Coronary artery (tissue), 2 donors: Measurements from ENCODE around the gene KIF14.
A peak's percentile ranks its signal among the peaks of the same experiment; 100 is the strongest.
"Not testable (repeated sequence)": the region's sequence is repeated elsewhere in the genome, so short reads cannot be mapped to it uniquely, and the experiment has no call there.

Experiments
- DNase-seq: peaks from one replicate; pipeline ENCODE4 v3.0.0-alpha.2; 2017; ENCODE audit warnings: low spot score
- H3K27ac ChIP-seq, 2 donors: fragments of 200-600 bp; sonication (generic); one replicate each; pipeline ENCODE4 v1.5.1; 2016 to 2019
- H3K4me3 ChIP-seq: fragments of 200-600 bp; sonication (generic); 2 replicates; pipeline ENCODE4 v1.5.1; 2016; ENCODE audit warnings: mild to moderate bottlenecking, moderate library complexity
- TF ChIP-seq, protein P1 (sequence below): fragments of 200-600 bp; sonication (generic); IDR thresholded peaks from one replicate; pipeline ENCODE4 v1.5.1; 2019; ENCODE audit warnings: antibody characterized with exemption

The KIF14 gene

DNA sequence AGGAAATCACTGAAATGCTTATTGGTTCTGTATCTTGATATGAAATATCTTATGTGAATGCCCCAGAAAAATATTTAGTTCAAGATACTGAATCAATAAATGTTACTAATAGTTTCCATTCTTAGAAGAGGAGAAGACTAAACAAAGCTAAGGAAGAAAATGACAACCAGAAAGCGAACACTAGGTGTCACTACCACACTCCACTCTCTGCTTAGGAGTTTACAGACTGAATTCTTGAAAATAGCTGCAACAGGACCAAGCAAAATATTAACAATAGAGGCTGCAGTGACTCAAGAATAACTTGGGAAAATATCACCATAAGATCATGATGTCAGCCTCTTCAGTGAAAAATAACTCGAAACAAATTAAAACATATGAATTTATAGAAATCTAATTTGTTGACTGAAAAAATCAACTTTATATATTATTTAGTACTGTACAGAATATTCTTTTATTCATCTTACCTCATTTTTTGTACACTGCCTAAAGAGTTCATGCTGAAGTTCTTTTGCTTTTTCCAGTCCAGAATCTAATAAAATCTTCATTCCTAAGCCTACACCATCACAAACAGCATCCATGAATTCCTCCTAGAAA is 61.6 kb downstream of the KIF14 start:
- H3K4me3 ChIP-seq: no peak overlapping the region
- no peak overlapping the region for H3K27ac ChIP-seq
- TF ChIP-seq, protein P1, sequence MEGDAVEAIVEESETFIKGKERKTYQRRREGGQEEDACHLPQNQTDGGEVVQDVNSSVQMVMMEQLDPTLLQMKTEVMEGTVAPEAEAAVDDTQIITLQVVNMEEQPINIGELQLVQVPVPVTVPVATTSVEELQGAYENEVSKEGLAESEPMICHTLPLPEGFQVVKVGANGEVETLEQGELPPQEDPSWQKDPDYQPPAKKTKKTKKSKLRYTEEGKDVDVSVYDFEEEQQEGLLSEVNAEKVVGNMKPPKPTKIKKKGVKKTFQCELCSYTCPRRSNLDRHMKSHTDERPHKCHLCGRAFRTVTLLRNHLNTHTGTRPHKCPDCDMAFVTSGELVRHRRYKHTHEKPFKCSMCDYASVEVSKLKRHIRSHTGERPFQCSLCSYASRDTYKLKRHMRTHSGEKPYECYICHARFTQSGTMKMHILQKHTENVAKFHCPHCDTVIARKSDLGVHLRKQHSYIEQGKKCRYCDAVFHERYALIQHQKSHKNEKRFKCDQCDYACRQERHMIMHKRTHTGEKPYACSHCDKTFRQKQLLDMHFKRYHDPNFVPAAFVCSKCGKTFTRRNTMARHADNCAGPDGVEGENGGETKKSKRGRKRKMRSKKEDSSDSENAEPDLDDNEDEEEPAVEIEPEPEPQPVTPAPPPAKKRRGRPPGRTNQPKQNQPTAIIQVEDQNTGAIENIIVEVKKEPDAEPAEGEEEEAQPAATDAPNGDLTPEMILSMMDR: peak; percentile 41
- no peak for DNase-seq

- no peak overlapping the region for H3K27ac ChIP-seq
- TF ChIP-seq, protein P1: no peak
- no peak for DNase-seq
- no peak overlapping the region for H3K4me3 ChIP-seq
Measured at GRCh38 chr1:200556002-200556401, 64.5 kb downstream of the KIF14 start.

DNA sequence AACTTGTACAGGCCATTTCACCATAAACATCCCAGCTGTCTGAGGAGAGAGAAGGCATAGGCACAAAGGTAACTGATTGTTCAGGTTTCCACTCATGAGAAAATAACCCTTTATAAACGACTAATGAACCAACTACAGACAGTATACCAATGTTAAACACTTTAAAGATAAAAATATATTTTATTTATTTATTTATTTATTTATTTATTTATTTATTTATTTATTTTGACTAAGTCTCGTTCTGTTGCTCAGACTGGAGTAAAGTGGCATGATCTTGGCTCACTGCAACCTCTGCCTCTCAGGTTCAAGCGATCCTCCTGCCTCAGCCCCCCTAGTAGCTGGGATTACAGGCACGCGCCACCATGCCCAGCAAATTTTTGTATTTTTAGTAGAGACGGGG is 67.8 kb downstream of the KIF14 start:
- not testable (repeated sequence) for DNase-seq, H3K4me3 ChIP-seq, H3K27ac ChIP-seq

DNA sequence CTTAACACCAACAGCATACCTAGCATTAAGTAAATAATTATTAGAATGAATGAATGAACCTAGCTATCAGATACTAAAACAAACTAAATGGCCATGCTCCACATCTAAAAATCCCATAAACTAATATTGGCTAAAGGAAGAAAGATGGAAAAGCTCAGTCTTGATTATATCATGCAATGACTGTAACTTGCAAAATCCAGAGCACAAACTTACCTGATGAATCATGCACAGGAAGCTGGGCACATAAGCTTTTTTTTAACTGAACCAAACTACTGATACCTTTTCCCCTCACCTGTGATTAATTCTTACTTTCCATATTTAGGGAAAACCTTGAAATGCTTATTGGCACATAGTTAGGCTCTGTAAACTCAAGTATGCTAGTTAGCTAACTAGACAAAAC is 70.2 kb downstream of the KIF14 start:
- Histone ChIP-seq H3K27ac (no peak overlapping the region), H3K4me3 (no peak overlapping the region)
- TF ChIP-seq, protein P1: no peak
- no peak for DNase-seq

DNA sequence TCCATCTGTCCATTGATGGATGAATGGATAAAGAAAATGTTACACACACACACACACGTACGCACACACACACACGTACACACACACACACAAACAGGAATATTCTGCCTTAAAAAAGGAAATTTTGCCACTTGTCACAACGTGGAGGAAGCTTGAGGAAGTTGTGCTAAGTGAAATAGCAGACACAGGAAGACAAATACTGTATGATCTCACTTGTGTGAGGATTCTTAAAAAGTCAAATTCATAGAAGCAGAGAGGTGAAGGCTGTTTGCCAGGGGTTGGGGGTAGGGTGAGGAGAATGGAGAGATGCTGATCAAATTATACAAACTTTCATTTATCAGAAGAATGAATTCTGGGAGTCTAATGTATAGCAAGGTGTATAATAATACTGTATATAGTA is 73.2 kb downstream of the KIF14 start:
- Histone ChIP-seq H3K27ac (no peak overlapping the region), H3K4me3 (no peak overlapping the region)
- TF ChIP-seq, protein P1: no peak
- DNase-seq: no peak

DNA sequence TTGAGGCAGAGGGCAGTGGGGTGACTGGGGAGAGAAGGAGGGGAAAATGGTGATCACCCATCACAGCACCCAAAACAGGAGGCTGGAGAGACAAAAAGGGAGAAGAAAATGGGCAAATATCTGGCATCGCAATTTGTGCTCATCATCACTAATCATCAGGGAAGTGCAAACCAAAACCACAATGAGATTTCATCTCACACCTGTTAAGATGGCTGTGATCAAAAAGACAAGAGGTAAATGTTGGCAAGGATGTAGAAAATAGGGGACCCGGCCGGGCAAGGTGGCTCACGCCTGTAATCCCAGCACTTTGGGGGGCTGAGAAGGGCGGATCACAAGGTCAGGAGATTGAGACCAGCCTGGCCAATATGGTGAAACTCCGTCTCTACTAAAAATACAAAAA is 74.0 kb downstream of the KIF14 start:
- TF ChIP-seq, protein P1: no peak
- Histone ChIP-seq H3K4me3 (no peak overlapping the region), H3K27ac (no peak overlapping the region)
- DNase-seq: no peak

DNA sequence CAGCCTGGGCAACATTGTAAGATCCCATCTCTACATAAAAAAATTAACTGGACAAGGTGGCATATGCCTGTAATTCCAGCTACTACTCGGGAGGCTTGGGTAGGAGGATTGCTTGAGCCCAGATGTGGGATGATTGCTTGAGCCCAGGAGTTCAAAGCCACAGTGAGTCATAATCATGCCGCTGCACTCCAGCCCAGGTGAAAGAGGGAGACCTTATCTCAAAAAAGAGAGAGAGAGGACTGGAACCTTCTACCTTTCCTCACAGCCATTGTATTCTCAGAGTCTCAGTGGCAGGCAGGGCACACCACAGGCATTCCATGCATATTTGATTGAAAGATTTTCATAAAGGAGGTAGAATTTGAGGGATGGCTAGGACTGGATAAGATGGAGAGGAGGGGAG is 78.4 kb downstream of the KIF14 start:
- no peak overlapping the region for H3K27ac ChIP-seq
- H3K4me3 ChIP-seq: no peak overlapping the region
- DNase-seq: no peak
- TF ChIP-seq, protein P1: no peak

- Histone ChIP-seq H3K27ac (no peak overlapping the region), H3K4me3 (no peak overlapping the region)
- no peak for DNase-seq
- TF ChIP-seq, protein P1: no peak
Measured at GRCh38 chr1:200540281-200540680, 80.3 kb downstream of the KIF14 start.
